ENCODE results near the gene SP2. TPM values are rescaled to one million over a fixed set of nuclear protein-coding genes. Genes with fewer than 3 reads are reported as not detected.

Gene SP2
- total and polyA plus RNA-seq, 2 of the 13 experiments (the other 11 are each of a cell fraction or from before 2014, with no cell fraction given): 1.4 to 4.8 TPM

DNA sequence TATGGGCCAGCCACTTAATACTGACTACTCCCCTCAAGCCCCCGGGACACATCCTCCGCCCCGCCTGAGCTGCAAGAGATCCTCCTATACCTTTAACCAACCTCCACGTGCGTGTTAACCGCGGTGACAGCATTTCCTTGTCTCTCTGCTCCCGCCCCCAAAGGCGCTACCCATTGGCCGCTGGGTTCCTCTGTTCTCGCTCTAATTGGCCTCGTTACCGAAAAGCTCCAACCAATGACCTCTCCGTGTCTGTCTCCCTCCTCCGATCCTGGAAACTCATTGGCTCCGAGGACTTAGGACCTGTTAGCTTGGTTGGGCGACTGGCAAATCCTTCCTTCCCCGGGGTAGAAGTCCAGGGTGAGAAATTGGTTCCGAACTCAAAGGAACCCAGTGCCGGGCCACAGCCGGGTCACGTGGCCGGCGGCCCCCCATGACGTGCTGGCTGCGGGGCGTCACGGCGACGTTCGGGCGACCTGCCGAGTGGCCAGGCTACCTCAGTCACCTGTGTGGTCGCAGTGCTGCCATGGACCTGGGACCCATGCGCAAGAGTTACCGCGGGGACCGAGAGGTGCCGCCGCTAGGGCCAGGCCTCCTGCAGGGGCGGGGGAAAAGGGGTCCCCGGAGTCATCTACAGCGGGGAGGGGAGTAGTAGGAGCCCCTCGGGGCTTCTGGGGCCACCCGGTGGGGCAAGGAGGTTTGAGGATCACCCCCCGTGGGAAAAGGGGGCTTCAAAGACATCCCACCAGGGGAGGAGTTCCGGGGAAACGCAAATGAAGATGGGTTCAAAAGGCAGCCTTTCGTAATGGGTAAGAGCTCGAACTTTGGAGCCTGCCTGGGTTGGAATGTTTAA is 45.4 kb downstream of the SP2 start, which contains the start of gene PNPO (continued):
- TF ChIP-seq ARID5B (CRISPR knock-in tag; IDR thresholded peaks at IDR 0.05): peak; percentile 65
- peak; percentile 98 for TF ChIP-seq ARNTL (CRISPR knock-in tag; IDR thresholded peaks at IDR 0.05)
- peak; percentile 85; the same call in 1 of the 2 replicates for TF ChIP-seq ZBTB2 (CRISPR knock-in tag; IDR thresholded peaks at IDR 0.05; ENCODE audit: low read depth)
- peak; percentile 100 for TF ChIP-seq ZNF687 (CRISPR knock-in tag; IDR thresholded peaks at IDR 0.05)
- TF ChIP-seq, protein P1, sequence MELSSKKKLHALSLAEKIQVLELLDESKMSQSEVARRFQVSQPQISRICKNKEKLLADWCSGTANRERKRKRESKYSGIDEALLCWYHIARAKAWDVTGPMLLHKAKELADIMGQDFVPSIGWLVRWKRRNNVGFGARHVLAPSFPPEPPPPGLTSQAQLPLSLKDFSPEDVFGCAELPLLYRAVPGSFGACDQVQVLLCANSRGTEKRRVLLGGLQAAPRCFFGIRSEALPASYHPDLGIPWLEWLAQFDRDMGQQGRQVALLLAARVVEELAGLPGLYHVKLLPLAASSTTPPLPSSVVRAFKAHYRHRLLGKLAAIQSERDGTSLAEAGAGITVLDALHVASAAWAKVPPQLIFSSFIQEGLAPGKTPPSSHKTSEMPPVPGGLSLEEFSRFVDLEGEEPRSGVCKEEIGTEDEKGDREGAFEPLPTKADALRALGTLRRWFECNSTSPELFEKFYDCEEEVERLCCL (CRISPR knock-in tag; IDR thresholded peaks at IDR 0.05; ENCODE audit: borderline replicate concordance): peak; percentile 91; the same call in 1 of the 2 replicates
- TF ChIP-seq ZFP62 (CRISPR knock-in tag; IDR thresholded peaks at IDR 0.05): no peak
- TF ChIP-seq PLRG1 (conservative IDR thresholded peaks at IDR 0.05): no peak
- TF ChIP-seq, protein P2, sequence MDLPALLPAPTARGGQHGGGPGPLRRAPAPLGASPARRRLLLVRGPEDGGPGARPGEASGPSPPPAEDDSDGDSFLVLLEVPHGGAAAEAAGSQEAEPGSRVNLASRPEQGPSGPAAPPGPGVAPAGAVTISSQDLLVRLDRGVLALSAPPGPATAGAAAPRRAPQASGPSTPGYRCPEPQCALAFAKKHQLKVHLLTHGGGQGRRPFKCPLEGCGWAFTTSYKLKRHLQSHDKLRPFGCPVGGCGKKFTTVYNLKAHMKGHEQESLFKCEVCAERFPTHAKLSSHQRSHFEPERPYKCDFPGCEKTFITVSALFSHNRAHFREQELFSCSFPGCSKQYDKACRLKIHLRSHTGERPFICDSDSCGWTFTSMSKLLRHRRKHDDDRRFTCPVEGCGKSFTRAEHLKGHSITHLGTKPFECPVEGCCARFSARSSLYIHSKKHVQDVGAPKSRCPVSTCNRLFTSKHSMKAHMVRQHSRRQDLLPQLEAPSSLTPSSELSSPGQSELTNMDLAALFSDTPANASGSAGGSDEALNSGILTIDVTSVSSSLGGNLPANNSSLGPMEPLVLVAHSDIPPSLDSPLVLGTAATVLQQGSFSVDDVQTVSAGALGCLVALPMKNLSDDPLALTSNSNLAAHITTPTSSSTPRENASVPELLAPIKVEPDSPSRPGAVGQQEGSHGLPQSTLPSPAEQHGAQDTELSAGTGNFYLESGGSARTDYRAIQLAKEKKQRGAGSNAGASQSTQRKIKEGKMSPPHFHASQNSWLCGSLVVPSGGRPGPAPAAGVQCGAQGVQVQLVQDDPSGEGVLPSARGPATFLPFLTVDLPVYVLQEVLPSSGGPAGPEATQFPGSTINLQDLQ (CRISPR knock-in tag; IDR thresholded peaks at IDR 0.05): peak; percentile 80; the same call in 1 of the 2 replicates
- no peak for TF ChIP-seq ARNT (IDR thresholded peaks at IDR 0.05)
- TF ChIP-seq, protein P3, sequence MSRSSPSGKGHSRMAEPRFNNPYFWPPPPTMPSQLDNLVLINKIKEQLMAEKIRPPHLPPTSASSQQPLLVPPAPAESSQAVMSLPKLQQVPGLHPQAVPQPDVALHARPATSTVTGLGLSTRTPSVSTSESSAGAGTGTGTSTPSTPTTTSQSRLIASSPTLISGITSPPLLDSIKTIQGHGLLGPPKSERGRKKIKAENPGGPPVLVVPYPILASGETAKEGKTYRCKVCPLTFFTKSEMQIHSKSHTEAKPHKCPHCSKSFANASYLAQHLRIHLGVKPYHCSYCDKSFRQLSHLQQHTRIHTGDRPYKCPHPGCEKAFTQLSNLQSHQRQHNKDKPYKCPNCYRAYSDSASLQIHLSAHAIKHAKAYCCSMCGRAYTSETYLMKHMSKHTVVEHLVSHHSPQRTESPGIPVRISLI (CRISPR knock-in tag; IDR thresholded peaks at IDR 0.05; ENCODE audit: borderline replicate concordance): no peak
- TF ChIP-seq BORCS8-MEF2B (CRISPR knock-in tag; IDR thresholded peaks at IDR 0.05): peak; percentile 91
- TF ChIP-seq FLYWCH1 (CRISPR knock-in tag; IDR thresholded peaks at IDR 0.05): peak; percentile 91; the same call in 1 of the 2 replicates

Measured in HepG2 (cell line).